GM21529 (cell line): ENCODE data around the gene DNAJC3.

ENCODE experiments used
- ATAC-seq: cut with Tn5 transposase; IDR thresholded peaks from one replicate; pipeline ENCODE4 v1.9.1; 2021; ENCODE audit not compliant: unreplicated experiment

DNAJC3 gene

DNA sequence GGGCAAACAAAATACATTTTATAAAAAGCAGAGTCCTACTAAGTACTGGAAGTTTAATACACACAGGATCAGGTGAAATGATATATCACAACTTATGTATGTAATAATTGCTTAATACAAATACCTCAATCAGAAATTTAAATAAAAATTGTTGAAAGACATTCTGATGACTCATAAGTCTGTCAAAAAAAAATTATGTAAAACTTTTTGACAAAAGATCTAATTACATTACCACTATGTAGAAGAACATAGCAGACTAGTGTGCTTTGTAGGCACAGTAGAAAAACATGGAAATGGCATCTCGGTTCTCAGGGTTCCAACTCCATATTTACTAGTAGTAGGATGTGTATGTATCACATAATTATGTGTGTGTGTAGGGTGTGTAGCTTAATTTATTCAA, 156.2 kb downstream of the DNAJC3 start:
- ATAC-seq, result no peak

DNA sequence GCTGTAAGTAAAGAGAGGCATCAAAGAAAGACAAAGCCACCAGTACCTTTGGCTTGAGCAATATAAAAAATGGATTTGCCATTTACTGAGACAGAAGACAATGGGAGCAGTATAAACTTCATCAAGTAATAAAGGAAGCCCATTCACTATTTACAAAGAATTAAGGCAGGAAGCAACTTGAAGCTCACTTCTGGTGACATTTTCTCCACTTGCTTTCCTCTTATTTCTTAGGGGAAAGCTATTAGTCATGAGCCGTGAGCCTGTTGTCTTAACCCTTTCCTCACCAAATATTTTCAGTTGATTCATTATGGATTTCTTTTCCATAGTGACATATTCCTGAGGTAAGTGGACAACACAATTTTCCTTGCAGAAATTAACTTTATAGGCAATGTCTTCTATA, 156.8 kb downstream of the DNAJC3 start:
- no peak for ATAC-seq

DNA sequence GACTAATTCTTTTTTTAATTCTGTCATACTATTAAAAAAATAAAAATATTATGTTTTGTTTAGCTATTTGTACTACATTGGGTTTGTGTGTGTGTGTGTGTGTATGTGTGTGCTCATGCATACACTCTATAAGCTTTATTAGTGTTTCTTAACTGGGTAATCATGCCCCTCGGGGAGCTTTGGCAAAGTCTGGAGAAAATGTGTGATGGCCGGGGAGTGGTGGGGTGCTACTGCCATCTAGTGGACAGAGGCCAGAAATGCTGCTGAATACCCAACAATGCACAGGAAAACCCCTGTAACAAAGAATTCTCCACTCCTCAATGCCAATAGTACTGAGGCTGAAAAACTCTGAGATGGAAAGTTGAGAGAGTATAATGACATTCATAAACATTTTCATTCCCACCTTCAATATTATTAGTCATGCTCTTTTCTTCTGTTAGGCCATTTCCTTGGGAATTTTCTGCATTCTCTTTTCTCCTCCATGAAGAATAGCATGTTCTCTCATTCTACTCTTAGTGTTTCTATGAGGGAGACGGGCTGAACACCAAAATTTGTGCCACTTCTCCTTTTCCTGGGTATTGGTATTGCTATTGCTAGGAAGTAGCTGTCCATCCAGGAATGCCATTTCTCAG, 157.3 kb downstream of the DNAJC3 start:
- ATAC-seq, result peak; percentile 95

DNA sequence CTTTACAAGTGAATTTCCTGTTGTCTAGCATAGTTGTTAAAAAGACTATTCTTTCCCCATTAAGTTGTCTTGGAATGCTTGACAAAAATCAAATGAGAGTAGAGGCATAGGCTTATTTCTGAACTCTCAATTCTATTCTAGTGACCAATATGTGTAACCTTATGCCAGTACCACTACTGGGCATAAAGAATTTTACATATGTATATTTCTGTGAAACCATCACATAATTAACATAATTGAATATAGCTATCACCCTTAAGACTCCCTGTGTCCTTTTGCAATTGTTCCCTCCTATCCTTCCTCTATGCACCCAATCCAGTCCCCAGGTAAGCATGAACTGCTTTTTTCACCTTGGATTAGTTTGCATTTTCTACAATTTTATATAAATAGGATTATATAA, 165.0 kb downstream of the DNAJC3 start:
- ATAC-seq, result no peak

DNA sequence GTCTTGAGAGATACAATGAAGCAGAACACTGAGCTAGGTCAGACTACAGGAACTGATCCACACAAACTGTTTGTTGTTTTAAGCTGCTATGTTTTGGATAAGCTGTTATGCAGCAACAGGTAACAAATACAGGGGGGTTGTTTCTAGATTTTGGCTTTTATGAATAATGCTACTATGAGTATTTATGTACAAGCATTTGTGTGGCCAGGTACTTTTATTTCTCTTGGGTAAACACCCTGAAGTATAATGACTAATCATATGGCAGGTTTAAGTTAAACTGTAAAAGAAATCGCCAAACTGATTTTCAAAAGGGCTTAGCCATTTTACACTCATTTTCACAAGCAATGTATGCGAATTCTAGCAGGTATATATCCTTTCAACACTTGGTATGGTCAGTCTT, 166.0 kb downstream of the DNAJC3 start:
- ATAC-seq, result no peak
